NCI-H1105 treated with DMSO at 0.1 percent for 48 hours (cell line): ENCODE measurements around the gene OR14C36.
"Not testable (repeated sequence)": the region's sequence is repeated elsewhere in the genome, so short reads cannot be mapped to it uniquely, and the experiment has no call there.

Source experiments
- DNase-seq: peaks from one replicate; lab custom pipeline; 2025; lab: John Stamatoyannopoulos, UW

The OR14C36 gene

GRCh38 chr1:248348475-248348874, at the start of gene OR14C36:
OR14C36 (plus strand) TSS chr1:248348775; CDS start chr1:248348775, 0 bp downstream.
- DNase-seq, result no peak

- no peak for DNase-seq
Measured at GRCh38 chr1:248303324-248303723, 45.3 kb upstream of the OR14C36 start, which contains the start of gene OR2T12. OR2T12 (minus strand) TSS chr1:248303424; CDS start chr1:248295578, 7,846 bp downstream.

GRCh38 chr1:248305672-248306071, 42.9 kb upstream of the OR14C36 start:
- DNase-seq, result not testable (repeated sequence)

GRCh38 chr1:248306103-248306502, 42.5 kb upstream of the OR14C36 start:
- DNase-seq, result no peak

- not testable (repeated sequence) for DNase-seq
Measured at GRCh38 chr1:248306740-248307139, 41.8 kb upstream of the OR14C36 start.

- no peak for DNase-seq
Measured at GRCh38 chr1:248316796-248317195, 31.8 kb upstream of the OR14C36 start.

GRCh38 chr1:248324468-248324867, 24.1 kb upstream of the OR14C36 start, which contains the start of gene OR2M7:
OR2M7 (minus strand) TSS chr1:248324568; CDS start chr1:248324568, 0 bp downstream.
- DNase-seq, result no peak

- DNase-seq, result no peak
Measured at GRCh38 chr1:248343451-248343850, 5.1 kb upstream of the OR14C36 start.

GRCh38 chr1:248359415-248359814, 10.8 kb downstream of the OR14C36 start:
- DNase-seq, result no peak

- no peak for DNase-seq
Measured at GRCh38 chr1:248361121-248361715, 12.6 kb downstream of the OR14C36 start, which contains the start of gene OR2T4. OR2T4 (plus strand) TSS chr1:248361665; CDS start chr1:248361665, 0 bp downstream.

- no peak for DNase-seq
Measured at GRCh38 chr1:248366609-248367008, 18.0 kb downstream of the OR14C36 start.

GRCh38 chr1:248372394-248372793, 23.8 kb downstream of the OR14C36 start:
- DNase-seq, result no peak

- no peak for DNase-seq
Measured at GRCh38 chr1:248373761-248374160, 25.2 kb downstream of the OR14C36 start.

- no peak for DNase-seq
Measured at GRCh38 chr1:248375446-248375845, 26.9 kb downstream of the OR14C36 start, which contains the start of gene OR2T6. OR2T6 (plus strand) TSS chr1:248375746; CDS start chr1:248387609, 11,863 bp downstream.

GRCh38 chr1:248376916-248377315, 28.3 kb downstream of the OR14C36 start:
- DNase-seq, result no peak

- no peak for DNase-seq
Measured at GRCh38 chr1:248380854-248381253, 32.3 kb downstream of the OR14C36 start.

- DNase-seq, result no peak
Measured at GRCh38 chr1:248388426-248388825, 39.9 kb downstream of the OR14C36 start.

- no peak for DNase-seq
Measured at GRCh38 chr1:248393050-248393449, 44.5 kb downstream of the OR14C36 start.
